ENCODE results near the gene PTGIS. TPM values are rescaled to one million over a fixed set of nuclear protein-coding genes. Genes with fewer than 3 reads are reported as not detected.

The PTGIS gene
- total RNA-seq, 1 donor from 2014 or later = 31.3 TPM

DNA sequence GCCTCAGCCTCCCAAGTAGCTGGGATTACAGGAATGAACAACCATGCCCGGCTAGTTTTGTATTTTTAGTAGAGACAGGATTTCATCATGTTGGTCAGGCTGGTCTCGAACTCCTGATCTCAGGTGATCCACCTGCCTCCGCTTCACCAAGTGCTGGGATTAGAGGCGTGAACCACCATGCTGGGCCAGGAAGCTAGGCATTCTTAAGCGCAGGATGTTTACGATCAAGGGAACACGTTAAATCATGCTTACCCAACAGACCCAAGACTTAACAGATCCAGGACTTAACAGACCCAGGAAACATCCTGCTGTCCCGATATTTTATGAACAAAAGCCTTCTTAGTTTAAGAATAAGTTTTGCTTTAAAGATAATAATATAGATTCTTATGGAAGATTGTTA is 9.1 kb downstream of the PTGIS start:
- no peak for DNase-seq (ENCODE audit: low spot score)
- TF ChIP-seq, protein P1, sequence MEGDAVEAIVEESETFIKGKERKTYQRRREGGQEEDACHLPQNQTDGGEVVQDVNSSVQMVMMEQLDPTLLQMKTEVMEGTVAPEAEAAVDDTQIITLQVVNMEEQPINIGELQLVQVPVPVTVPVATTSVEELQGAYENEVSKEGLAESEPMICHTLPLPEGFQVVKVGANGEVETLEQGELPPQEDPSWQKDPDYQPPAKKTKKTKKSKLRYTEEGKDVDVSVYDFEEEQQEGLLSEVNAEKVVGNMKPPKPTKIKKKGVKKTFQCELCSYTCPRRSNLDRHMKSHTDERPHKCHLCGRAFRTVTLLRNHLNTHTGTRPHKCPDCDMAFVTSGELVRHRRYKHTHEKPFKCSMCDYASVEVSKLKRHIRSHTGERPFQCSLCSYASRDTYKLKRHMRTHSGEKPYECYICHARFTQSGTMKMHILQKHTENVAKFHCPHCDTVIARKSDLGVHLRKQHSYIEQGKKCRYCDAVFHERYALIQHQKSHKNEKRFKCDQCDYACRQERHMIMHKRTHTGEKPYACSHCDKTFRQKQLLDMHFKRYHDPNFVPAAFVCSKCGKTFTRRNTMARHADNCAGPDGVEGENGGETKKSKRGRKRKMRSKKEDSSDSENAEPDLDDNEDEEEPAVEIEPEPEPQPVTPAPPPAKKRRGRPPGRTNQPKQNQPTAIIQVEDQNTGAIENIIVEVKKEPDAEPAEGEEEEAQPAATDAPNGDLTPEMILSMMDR (IDR thresholded peaks at IDR 0.05) = no peak
- TF ChIP-seq EZH2phosphoT487 (IDR thresholded peaks at IDR 0.05) (no peak), EZH2 (IDR thresholded peaks at IDR 0.05) (no peak)
- Histone ChIP-seq H3K27me3 (no peaks in the 10 kb centered on the region), H2AFZ (replicated peaks) (no peak overlapping the region), H3K4me3 (no peak overlapping the region), H3K4me1 (peaks cover 11% of the 10 kb centered on the region), H3K36me3 (peaks cover 16% of the 10 kb centered on the region), H3K27ac (no peak overlapping the region), H3K9me3 (ENCODE audit: low read depth) (peaks cover 20% of the 10 kb centered on the region), H4K20me1 (ENCODE audit: low read depth) (peaks cover 12% of the 10 kb centered on the region), H3F3A (ENCODE audit: low read depth) (peaks cover 4% of the 10 kb centered on the region), H3K4me2 (no peak overlapping the region), H3K9ac (no peak overlapping the region), H3K79me2 (ENCODE audit: low read depth) (peaks cover 6% of the 10 kb centered on the region)
- peaks cover 6% of the 10 kb centered on the region for H3K27me3 Mint-ChIP-seq (ENCODE audit: insufficient read depth, low read depth)
- H3K4me1 Mint-ChIP-seq = peaks cover 7% of the 10 kb centered on the region
- H3K27ac Mint-ChIP-seq = no peak overlapping the region
- no peak overlapping the region for H3K4me3 Mint-ChIP-seq
- H3K9me3 Mint-ChIP-seq = peaks cover 11% of the 10 kb centered on the region
- peaks cover 2% of the 10 kb centered on the region for H3K36me3 Mint-ChIP-seq

DNA sequence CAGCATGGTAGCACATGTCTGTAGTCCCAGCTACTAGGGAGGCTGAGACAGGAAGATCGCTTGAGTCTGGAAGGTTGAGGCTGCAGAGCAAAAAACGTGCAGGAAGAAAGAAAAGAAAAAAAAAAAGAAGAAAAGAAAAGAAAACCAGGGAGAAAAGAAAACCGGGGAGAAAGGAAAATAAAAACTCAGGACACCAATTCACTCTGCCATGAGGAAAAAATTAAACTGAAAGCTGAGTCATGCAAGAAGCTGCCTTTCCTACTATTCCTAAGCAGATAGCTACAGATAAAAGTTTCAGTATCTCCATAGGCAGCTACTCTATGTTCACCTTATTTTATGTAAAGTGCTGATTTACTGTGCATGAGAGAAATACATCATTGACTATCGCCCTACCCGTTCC is 10.5 kb downstream of the PTGIS start:
- Mint-ChIP-seq H3K36me3 (peaks cover 2% of the 10 kb centered on the region), H3K27ac (no peak overlapping the region), H3K4me3 (no peak overlapping the region), H3K4me1 (peaks cover 3% of the 10 kb centered on the region), H3K27me3 (ENCODE audit: insufficient read depth, low read depth) (peaks cover 4% of the 10 kb centered on the region), H3K9me3 (peaks cover 11% of the 10 kb centered on the region)
- no peak overlapping the region for H3K4me2 ChIP-seq
- no peaks in the 10 kb centered on the region for H3K79me2 ChIP-seq (ENCODE audit: low read depth)
- H3K9ac ChIP-seq = no peak overlapping the region
- no peak overlapping the region for H3K27ac ChIP-seq
- H3K4me1 ChIP-seq = peaks cover 6% of the 10 kb centered on the region
- H3K4me3 ChIP-seq = no peak overlapping the region
- DNase-seq (ENCODE audit: low spot score) = no peak
- H3K9me3 ChIP-seq (ENCODE audit: low read depth) = peaks cover 20% of the 10 kb centered on the region
- TF ChIP-seq EZH2 (IDR thresholded peaks at IDR 0.05) = no peak
- TF ChIP-seq EZH2phosphoT487 (IDR thresholded peaks at IDR 0.05) = no peak
- TF ChIP-seq, protein P1 (IDR thresholded peaks at IDR 0.05) = no peak
- H3K27me3 ChIP-seq = no peaks in the 10 kb centered on the region
- peaks cover 16% of the 10 kb centered on the region for H3K36me3 ChIP-seq
- H4K20me1 ChIP-seq (ENCODE audit: low read depth) = peaks cover 5% of the 10 kb centered on the region
- no peaks in the 10 kb centered on the region for H3F3A ChIP-seq (ENCODE audit: low read depth)
- H2AFZ ChIP-seq (replicated peaks) = no peak overlapping the region

DNA sequence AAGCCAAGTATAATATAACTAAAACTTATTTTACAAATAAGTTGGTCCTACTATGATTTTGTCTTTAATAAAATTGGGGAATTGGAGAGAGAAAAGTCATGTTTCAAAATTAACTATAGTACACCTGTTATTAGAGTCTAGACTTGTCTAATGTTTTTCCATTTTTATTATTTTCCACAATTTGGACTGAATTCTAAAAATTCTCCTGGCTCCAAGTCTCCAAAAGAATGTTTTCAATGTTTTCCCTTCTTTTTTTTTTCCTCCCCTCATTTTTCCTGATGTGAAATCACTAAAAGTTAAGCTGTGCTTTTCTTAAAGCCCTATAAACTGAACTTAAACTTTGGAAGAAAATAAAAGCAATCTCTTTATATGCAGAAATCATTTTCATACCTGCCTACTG is 11.3 kb downstream of the PTGIS start:
- H3K79me2 ChIP-seq (ENCODE audit: low read depth) = no peaks in the 10 kb centered on the region
- H3F3A ChIP-seq (ENCODE audit: low read depth) = no peaks in the 10 kb centered on the region
- H3K36me3 Mint-ChIP-seq = peaks cover 2% of the 10 kb centered on the region
- peaks cover 16% of the 10 kb centered on the region for H3K36me3 ChIP-seq
- no peak overlapping the region for H3K4me3 ChIP-seq
- no peak overlapping the region for H3K4me2 ChIP-seq
- no peak overlapping the region for H3K27ac Mint-ChIP-seq
- peaks cover 20% of the 10 kb centered on the region for H3K9me3 ChIP-seq (ENCODE audit: low read depth)
- H4K20me1 ChIP-seq (ENCODE audit: low read depth) = no peaks in the 10 kb centered on the region
- H3K4me1 Mint-ChIP-seq = no peaks in the 10 kb centered on the region
- H3K27me3 ChIP-seq = no peaks in the 10 kb centered on the region
- peaks cover 11% of the 10 kb centered on the region for H3K9me3 Mint-ChIP-seq
- no peak for DNase-seq (ENCODE audit: low spot score)
- H3K27me3 Mint-ChIP-seq (ENCODE audit: insufficient read depth, low read depth) = peaks cover 4% of the 10 kb centered on the region
- no peak overlapping the region for H3K9ac ChIP-seq
- no peak overlapping the region for H3K27ac ChIP-seq
- TF ChIP-seq EZH2 (IDR thresholded peaks at IDR 0.05) (no peak), EZH2phosphoT487 (IDR thresholded peaks at IDR 0.05) (no peak)
- TF ChIP-seq, protein P1 (IDR thresholded peaks at IDR 0.05) = no peak
- no peak overlapping the region for H2AFZ ChIP-seq (replicated peaks)
- H3K4me1 ChIP-seq = no peaks in the 10 kb centered on the region
- no peak overlapping the region for H3K4me3 Mint-ChIP-seq
